GM19467 (cell line): ENCODE data around the gene TMED7.
A peak's percentile ranks its signal among the peaks of the same experiment; 100 is the strongest.

Experiments
- ATAC-seq: cut with Tn5 transposase; IDR thresholded peaks from one replicate; pipeline ENCODE4 v1.9.1; 2021; ENCODE audit warnings: mild to moderate bottlenecking, moderate library complexity; ENCODE audit not compliant: unreplicated experiment

The TMED7 gene

DNA sequence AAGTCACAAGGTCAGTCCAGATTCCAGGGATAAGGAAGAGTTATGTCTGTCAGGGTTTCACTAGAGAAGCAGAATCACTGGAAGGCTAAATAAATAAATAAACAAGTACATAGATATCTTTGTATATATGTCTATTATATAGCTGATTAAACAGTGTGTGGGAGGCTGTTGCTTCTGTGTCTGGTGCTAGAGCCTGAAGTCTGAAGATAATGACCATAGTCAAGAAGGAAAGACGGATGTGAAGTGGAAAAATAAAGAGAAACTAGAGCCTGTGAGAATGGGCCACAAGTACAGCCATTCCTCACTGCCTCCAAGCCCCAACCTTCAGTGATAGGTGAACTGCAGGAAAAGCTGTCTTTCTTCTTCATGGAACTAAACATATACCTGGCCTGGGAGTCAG lies 4.1 kb upstream of the TMED7 start:
- no peak for ATAC-seq

DNA sequence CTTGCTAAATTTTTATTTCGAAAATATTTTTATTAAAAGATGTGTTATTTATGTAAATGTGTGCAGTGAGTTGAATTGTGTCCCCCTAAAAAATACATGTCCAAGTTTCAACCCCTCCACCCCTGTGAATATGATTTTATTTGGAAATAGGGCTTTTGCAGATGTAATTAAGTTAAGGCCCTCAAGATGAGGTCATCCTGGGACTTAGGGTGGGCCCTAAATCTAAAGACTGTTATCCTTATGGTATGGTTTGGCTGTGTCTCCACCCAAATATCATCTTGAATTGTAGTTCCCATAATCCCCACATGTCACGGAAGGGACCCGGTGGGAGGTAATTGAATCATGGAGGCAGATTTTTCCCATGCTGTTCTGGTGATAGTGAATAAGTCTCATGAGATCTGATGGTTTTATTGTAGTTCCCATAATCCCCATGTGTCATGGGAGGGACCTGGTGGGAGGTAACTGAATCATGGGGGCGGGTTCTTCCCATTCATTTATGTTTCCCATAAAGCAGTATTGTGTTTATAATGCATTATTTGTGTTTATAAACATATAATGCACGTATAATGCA lies 1.5 kb upstream of the TMED7 start:
- ATAC-seq, result no peak

- peak; percentile 21 for ATAC-seq
Observed at GRCh38 chr5:115626445-115626823, 598 bp upstream of the TMED7 start.

DNA sequence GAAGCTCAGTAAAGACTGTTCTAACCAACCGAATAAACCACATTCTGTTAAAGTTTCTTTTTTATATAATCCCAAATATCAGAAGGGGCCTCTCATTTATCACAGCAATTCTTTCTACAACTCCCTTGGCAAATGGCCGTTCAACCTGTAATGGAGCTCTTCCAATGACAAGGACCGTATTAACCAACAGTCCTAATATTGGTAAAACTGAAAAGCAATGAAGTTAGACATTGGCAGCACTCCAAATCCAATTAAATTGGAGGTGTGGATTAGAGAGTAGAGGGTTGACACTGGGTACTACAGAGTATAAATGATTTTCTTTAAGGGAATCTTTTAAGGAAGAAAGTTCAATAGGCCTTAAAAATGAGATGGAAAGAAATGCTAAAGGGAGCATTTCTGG lies 842 bp downstream of the TMED7 start:
- ATAC-seq, result no peak

GRCh38 chr5:115623658-115624057 lies 2.2 kb downstream of the TMED7 start:
- no peak for ATAC-seq

DNA sequence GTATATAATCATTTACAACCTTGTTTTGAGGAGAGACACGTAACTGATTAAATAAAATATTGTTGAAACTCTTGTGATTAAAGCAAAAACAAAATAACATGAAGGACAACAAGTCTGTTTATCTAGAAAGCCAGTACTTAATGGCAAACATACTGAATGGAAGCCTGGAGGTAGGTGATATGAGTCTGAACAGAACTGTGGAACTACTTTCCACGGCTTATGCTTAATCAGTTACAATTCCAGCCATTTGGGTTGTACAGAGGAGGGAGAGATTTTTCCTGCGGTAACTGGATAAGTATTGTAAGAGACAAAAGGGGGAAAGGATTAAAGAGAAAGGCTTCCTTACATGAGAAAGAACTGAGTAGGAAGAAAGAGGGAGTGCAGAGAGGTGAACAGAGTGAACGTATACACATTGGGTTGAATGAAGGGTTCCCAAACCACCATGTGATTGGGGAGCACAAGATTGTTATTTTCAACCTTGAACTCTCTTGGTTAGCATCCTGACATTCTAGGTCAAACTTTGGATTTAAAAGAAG lies 4.4 kb downstream of the TMED7 start:
- ATAC-seq, result no peak

- no peak for ATAC-seq
Observed at GRCh38 chr5:115616892-115617291, 8.9 kb downstream of the TMED7 start.

DNA sequence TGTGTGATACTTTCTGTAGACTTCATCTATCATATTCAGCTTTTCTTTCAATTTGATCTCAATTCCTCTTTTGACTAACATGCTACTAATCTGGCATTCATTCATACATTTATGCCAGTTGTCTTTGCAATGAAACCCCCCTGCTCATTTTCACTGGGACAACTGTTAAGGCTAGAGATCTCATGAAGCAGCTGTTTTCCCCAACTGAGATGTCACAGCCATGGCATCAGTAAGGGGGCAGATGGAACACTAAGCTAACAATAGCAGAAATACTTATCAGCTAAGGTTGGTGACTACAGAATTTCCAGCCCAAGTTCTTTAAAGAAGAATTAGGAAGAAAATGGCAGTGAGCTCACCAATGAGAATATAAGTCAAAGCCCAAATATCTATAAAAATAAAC lies 9.4 kb downstream of the TMED7 start:
- no peak for ATAC-seq

GRCh38 chr5:115611873-115612272 lies 14.0 kb downstream of the TMED7 start:
- no peak for ATAC-seq

DNA sequence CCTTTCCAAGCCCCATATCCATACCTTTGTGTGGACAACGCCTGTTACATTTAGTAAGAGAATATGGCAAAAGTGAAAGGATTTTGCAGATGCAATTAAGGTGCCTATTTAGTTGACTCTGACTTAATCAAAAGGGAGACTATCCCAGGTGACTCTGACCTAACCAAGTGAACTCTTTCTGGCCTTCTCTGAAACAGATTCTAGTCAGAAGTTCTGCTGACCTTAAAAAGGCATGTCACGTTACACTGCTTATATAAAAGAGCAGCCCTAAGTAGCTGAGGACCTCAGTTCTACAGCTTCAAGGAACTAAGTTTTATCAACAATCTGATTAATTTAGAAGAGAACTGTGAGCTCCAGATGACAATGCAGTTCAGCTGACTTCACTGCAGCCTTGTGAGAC lies 17.9 kb downstream of the TMED7 start:
- no peak for ATAC-seq

DNA sequence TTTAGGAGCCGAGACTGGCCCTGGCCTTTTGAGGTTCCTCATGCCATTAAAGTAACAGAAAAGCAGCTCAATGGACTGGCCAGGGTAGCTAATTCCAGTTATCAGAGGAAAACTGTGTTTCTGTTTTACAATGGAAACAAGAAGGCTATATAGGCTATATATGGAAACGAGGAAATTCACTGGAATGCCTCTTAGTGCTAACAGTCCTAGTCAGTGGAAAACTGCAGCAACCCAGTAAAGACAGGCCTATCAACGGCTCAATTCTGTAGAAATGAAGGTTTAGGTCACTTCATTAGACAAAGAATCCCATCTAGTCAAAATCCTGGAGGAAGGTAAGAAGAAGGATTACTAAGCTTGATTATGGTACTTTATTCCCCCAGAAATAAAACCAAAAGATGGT lies 20.4 kb downstream of the TMED7 start:
- no peak for ATAC-seq

GRCh38 chr5:115602591-115603125 lies 23.2 kb downstream of the TMED7 start:
- ATAC-seq, result no peak

GRCh38 chr5:115601701-115602590 lies 23.9 kb downstream of the TMED7 start, which contains the start of gene TICAM2:
Gene TICAM2, minus strand, starts transcription at chr5:115602479. Its CDS starts 21,223 bp downstream, at chr5:115581256.
- ATAC-seq, result peak; percentile 79

DNA sequence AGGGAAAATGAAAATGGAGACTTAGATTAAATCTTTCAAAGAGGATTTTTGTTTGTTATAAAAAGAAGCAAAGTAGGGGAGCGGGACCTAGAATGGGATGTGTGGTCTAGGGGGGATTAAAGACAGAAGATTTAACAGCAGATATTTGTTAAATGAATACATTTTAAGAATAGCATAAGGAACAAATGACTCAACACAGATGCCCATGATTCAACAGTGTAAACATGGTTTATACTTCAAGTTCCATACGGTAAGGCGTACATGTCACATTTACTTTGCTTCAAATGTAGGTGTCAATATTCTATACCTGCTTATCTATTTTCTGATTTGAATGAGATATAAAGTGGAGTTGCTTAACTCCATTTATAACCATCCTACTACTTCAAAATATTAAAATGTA lies 25.1 kb downstream of the TMED7 start:
- ATAC-seq, result no peak

GRCh38 chr5:115599924-115600323 lies 25.9 kb downstream of the TMED7 start:
- no peak for ATAC-seq

DNA sequence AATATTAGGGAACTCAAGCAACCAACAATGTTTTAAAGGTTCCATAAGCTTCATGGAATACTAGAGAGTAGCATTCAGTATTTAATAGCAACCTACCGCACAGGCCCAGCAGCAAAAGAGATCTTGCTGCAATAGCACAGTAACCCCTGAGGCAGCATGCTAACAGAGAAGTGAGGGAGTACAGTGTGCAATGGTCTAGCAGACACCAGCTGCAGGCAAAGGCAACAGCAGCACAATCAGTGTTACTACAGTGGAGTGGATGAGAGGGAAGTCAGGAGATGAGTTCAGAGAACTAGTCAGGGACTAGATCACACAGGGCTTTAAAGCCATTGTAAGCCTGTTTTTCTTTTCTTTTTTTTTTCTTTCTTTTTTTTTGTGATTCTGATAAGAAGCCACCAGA lies 26.3 kb downstream of the TMED7 start:
- peak; percentile 28 for ATAC-seq

GRCh38 chr5:115594128-115595047 lies 31.4 kb downstream of the TMED7 start:
- ATAC-seq, result no peak

DNA sequence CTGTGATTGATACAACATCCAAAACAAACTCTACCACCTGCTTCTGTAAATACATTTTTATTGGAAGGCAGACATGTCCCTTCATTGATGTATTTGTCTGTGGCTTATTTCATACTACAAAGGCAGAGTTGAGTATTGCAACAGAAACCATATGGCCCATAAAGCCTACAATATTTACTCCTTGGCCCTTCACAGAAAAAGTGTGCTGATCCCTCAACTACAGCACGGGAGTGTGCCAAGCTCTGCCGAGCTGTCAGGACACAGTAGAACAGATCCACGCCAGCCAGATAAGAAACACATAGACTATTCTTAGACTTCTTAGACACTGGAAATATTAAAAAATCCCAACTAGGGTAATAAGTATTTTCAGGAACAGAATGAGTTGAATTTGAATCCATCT lies 36.8 kb downstream of the TMED7 start:
- no peak for ATAC-seq

DNA sequence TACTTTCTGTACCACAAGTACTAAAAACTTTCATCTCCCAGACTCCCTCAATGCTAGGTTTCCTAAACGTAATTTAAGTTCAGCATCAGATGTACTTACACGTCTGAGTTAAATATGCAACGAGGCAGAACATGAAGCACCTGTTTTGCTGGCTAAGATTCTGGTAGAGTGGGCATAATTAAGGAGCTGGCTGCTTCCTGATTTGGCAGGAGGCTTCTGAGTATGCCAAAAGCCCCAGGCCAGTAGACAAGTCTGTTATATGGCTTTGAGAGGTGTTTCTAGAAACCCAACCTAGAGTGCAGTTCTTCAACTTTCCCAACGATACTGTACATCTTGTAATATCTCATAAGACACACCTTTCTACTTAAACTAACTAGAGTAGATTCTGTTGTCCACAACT lies 37.2 kb downstream of the TMED7 start:
- no peak for ATAC-seq

GRCh38 chr5:115586525-115587146 lies 39.2 kb downstream of the TMED7 start:
- no peak for ATAC-seq
